K562 (cell line): ENCODE data around the gene LARP7. TPM values are rescaled to one million over a fixed set of nuclear protein-coding genes. Genes with fewer than 3 reads are reported as not detected.

Experiments used
- ATAC-seq: fragments of 200-7000 bp; cut with Tn5 transposase; 3 replicates; pipeline ENCODE4 v1.9.1; 2020; ENCODE audit warnings: moderate library complexity
- BruUV-seq: library from RNA; stranded (reverse); fragments of 400-500 nt; replicated peaks from 2 replicates; lab custom pipeline; 2021; lab: Mats Ljungman, UMichigan
- CTCF ChIA-PET: fragments of 300-600 bp; formaldehyde crosslinking; extraction: SDS; loops from one replicate; lab custom pipeline; 2021; ENCODE audit warnings: low intra/inter-chr PET ratio; lab: Yijun Ruan, JAX
- POLR2A ChIA-PET: fragments of 300-600, 350-650 bp; sonication (Branson Sonifier 250); formaldehyde crosslinking; extraction: SDS; loops from one replicate; lab custom pipeline; 2021; ENCODE audit warnings: antibody characterized with exemption, inconsistent platforms; lab: Yijun Ruan, JAX
- DNase-seq, 4 experiments: peaks; one replicate each; pipeline versions ENCODE4 v3.0.0 to v3.0.0-alpha.2; 2011 to 2018; ENCODE audit warnings: low spot score in 3 of 4, mixed read lengths in 3 of 4; ENCODE audit errors: extremely low read depth in 1 of 4
- FAIRE-seq: peaks from 2 replicates; lab custom pipeline; 2011; peaks lifted over from hg19 to GRCh38; lab: Jason Lieb, UNC
- H2AFZ ChIP-seq: 2 replicates; pipeline ENCODE4 v1.6.0; 2011; ENCODE audit warnings: low read depth, low read length, control low read depth, inconsistent platforms
- H3K27ac ChIP-seq: fragments of 200-600 bp; 3 replicates; pipeline ENCODE4 v1.8.0; 2011; ENCODE audit warnings: low read depth, mild to moderate bottlenecking, control low read depth, inconsistent platforms, low read length, moderate library complexity, mixed read lengths; ENCODE audit errors: extremely low read depth
- H3K27me3 ChIP-seq, 2 experiments: fragments of 300-600 bp in 1 of 2; 2 replicates in 1 of 2; 3 replicates in 1 of 2; pipeline versions ENCODE4 v1.6.0 to v1.8.0; 2011; ENCODE audit warnings: inconsistent platforms in 2 of 2, low read length in 2 of 2, mild to moderate bottlenecking in 1 of 2, mixed read lengths in 1 of 2, moderate library complexity in 1 of 2; ENCODE audit not compliant: control insufficient read depth in 2 of 2, insufficient read depth in 2 of 2
- H3K36me3 ChIP-seq: fragments of 300-600 bp; 3 replicates; pipeline ENCODE4 v1.8.0; 2011; ENCODE audit warnings: mild to moderate bottlenecking, low read length, inconsistent platforms; ENCODE audit not compliant: control insufficient read depth, insufficient read depth
- H3K4me1 ChIP-seq, 2 experiments: fragments of 200-600 bp in 1 of 2; replicated peaks in 1 of 2; 2 replicates in 1 of 2; 3 replicates in 1 of 2; pipeline versions ENCODE4 v1.5.1 to v1.8.0; 2011; ENCODE audit warnings: inconsistent platforms in 2 of 2, low read length in 2 of 2, mild to moderate bottlenecking in 1 of 2, mixed read lengths in 1 of 2, moderate library complexity in 1 of 2; ENCODE audit not compliant: control insufficient read depth in 2 of 2, insufficient read depth in 2 of 2
- H3K4me2 ChIP-seq: 2 replicates; pipeline ENCODE4 v1.6.1; 2011; ENCODE audit warnings: low read length, control low read depth, inconsistent platforms, mixed read lengths; ENCODE audit not compliant: insufficient read depth
- H3K4me3 ChIP-seq: fragments of 200-600 bp; sonication (generic), shearing (Covaris generic); 2 replicates; pipeline ENCODE4 v1.5.1; 2016; ENCODE audit warnings: control low read depth, inconsistent platforms
- H3K79me2 ChIP-seq: fragments of 200-600 bp; 3 replicates; pipeline ENCODE4 v1.8.0; 2011; ENCODE audit warnings: low read length, inconsistent platforms; ENCODE audit not compliant: control insufficient read depth, insufficient read depth
- H3K9ac ChIP-seq, 2 experiments: 2 replicates each; pipeline versions ENCODE4 v1.6.0 to v1.6.1; 2011; ENCODE audit warnings: low read depth in 2 of 2, low read length in 2 of 2, control low read depth in 1 of 2, inconsistent platforms in 1 of 2, mild to moderate bottlenecking in 1 of 2, mixed read lengths in 1 of 2; ENCODE audit not compliant: insufficient read depth in 1 of 2
- H3K9me1 ChIP-seq: one replicate; pipeline ENCODE4 v1.6.0; 2011; ENCODE audit warnings: inconsistent platforms, mild to moderate bottlenecking, low read length, moderate library complexity; ENCODE audit not compliant: control insufficient read depth, insufficient read depth
- H3K9me3 ChIP-seq: replicated peaks from 2 replicates; pipeline ENCODE4 v1.5.1; 2011; ENCODE audit warnings: low read depth, low read length, inconsistent platforms; ENCODE audit not compliant: control insufficient read depth, insufficient read depth
- H4K20me1 ChIP-seq: replicated peaks from 2 replicates; pipeline ENCODE4 v1.6.1; 2011; ENCODE audit warnings: low read length, inconsistent platforms, mixed read lengths; ENCODE audit not compliant: control insufficient read depth, insufficient read depth
- GATA2 ChIP-seq: sonication (generic); formaldehyde crosslinking; IDR thresholded peaks from 2 replicates; pipeline ENCODE4 v1.4.0; 2020; ENCODE audit warnings: mild to moderate bottlenecking, missing genetic modification reagents
- KLF10 ChIP-seq: fragments of 250-450 bp; sonication (Bioruptor Pico); IDR thresholded peaks from 2 replicates; pipeline ENCODE4 v1.6.1; 2021; ENCODE audit warnings: matching md5 sums
- KLF6 ChIP-seq: fragments of 250-450 bp; sonication (Bioruptor Pico); IDR thresholded peaks from 2 replicates; pipeline ENCODE4 v1.4.0; 2020; ENCODE audit warnings: mild to moderate bottlenecking, moderate library complexity, borderline replicate concordance
- MYNN ChIP-seq, 2 experiments: sonication (generic); formaldehyde crosslinking in 1 of 2; IDR thresholded peaks; 2 replicates each; pipeline versions ENCODE4 v1.5.0 to v1.6.1; 2016 to 2020; ENCODE audit warnings: antibody characterized with exemption in 1 of 2, missing genetic modification reagents in 1 of 2
- WHSC1 ChIP-seq: IDR thresholded peaks from one replicate; pipeline ENCODE4 v1.6.1; 2012; ENCODE audit warnings: low read length, control low read depth, inconsistent platforms
- XRCC5 ChIP-seq: fragments of 200-400 bp; formaldehyde crosslinking; IDR thresholded peaks from 2 replicates; pipeline ENCODE4 v1.6.1; 2017; ENCODE audit warnings: low read depth, mild to moderate bottlenecking, low read length
- ZNF24 ChIP-seq: fragments of 450-650 bp; IDR thresholded peaks from 2 replicates; pipeline ENCODE4 v1.6.1; 2016
- ZNF282 ChIP-seq: sonication (generic); formaldehyde crosslinking; IDR thresholded peaks from 2 replicates; pipeline ENCODE4 v1.8.1; 2023; ENCODE audit warnings: missing genetic modification reagents
- WGBS: fragments of 100-300 bp; shearing (Covaris generic); methylation state at CpG from one replicate; pipeline ENCODE4 v1.1.6; 2016; ENCODE audit warnings: low coverage, mixed read lengths; ENCODE audit not compliant: insufficient coverage; ENCODE audit errors: missing lambda C conversion rate; 5-methylcytosine and 5-hydroxymethylcytosine counted together
- in situ Hi-C: fragments of 300-500 bp; cut with MboI; formaldehyde crosslinking; loops from 4 replicates; pipeline ENCODE4 v1.15.0; 2018; ENCODE audit warnings: inconsistent platforms, mixed read lengths
- intact Hi-C: fragments of 100-400 bp; cut with micrococcal nuclease; formaldehyde crosslinking; loops from 2 replicates; pipeline ENCODE4 v1.14.2; 2022
- polyA plus RNA-seq, 8 experiments: library from polyadenylated mRNA; depleted of rRNA in 4 of 8; stranded (reverse) in 5 of 8; unstranded in 3 of 8; fragments of >200 nt; fragmentation: Nextera tagmentation in 2 of 8; fragmentation: Illumina TruSeq in 1 of 8; extraction: Ambion mirVana in 2 of 8; extraction: Trizol in 1 of 8; gene quantifications; 2 replicates each; pipeline versions ENCODE4 v1.2.1 to v1.2.3, GENCODE V29; 2011 to 2014; ENCODE audit warnings: inconsistent platforms in 1 of 8, missing spikeins in 1 of 8
- total RNA-seq, 7 experiments: library from RNA; depleted of rRNA in 6 of 7; stranded (reverse); fragments of >200 nt in 6 of 7; fragmentation: Illumina TruSeq in 2 of 7; extraction: Trizol in 2 of 7; gene quantifications; 2 replicates each; pipeline versions ENCODE4 v1.2.1 to v1.2.3, GENCODE V29; 2011 to 2021; ENCODE audit warnings: low replicate concordance in 1 of 7
- TF ChIP-seq, protein P1 (sequence below): sonication (generic); formaldehyde crosslinking; IDR thresholded peaks from 2 replicates; pipeline ENCODE4 v1.8.0; 2022; ENCODE audit warnings: mild to moderate bottlenecking, missing genetic modification reagents
- TF ChIP-seq, protein P2 (sequence below): fragments of 150-350 bp; IDR thresholded peaks from 2 replicates; pipeline ENCODE4 v1.6.1; 2014; ENCODE audit warnings: low read depth, mild to moderate bottlenecking, low read length, borderline replicate concordance
- TF ChIP-seq, protein P3 (sequence below): fragments of 250-450 bp; sonication (Bioruptor Pico); IDR thresholded peaks from 2 replicates; pipeline ENCODE4 v1.9.0; 2021; ENCODE audit warnings: mild to moderate bottlenecking, inconsistent platforms
- TF ChIP-seq, protein P4 (sequence below): fragments of 250-450 bp; sonication (Bioruptor Pico); IDR thresholded peaks from 2 replicates; pipeline ENCODE4 v1.8.0; 2022; ENCODE audit warnings: moderate library complexity, mild to moderate bottlenecking, inconsistent platforms

Gene LARP7
- total and polyA plus RNA-seq, 9 of the 15 experiments (the other 6 are each of a cell fraction or from before 2014, with no cell fraction given) = 30.1 to 76.9 (median 56.0) TPM

DNA sequence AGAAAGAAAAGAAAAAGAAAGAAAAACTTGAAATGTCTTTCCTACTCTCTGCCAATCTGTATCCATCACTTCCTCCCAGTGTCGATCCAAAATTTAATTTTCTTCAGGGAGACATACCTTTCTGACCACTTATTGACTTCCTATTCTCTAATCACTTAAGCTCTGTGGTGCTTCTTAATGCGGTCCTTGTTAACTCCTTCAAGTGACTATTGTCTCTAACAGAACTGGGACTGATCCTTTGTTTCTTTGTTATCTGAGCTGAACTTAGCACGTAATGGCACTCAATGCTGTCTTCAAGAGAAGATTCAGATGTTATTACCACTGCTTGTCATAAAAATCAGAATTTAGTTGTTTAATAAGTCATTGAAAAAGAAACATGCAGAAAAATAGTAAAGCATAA is 31.2 kb downstream of the LARP7 start:
- Histone ChIP-seq H3K9ac (no peak overlapping the region), H3K4me1 (peaks cover 0 to 2% of the 10 kb centered on the region in 2 experiments; a peak in 1 of 5 replicates), H3K79me2 (no peaks in the 10 kb centered on the region), H3K27me3 (peaks cover 5 to 8% of the 10 kb centered on the region in 2 experiments; a peak in 3 of 5 replicates), H3K9me3 (no peaks in the 10 kb centered on the region), H3K9me1 (no peaks in the 10 kb centered on the region), H3K27ac (no peak overlapping the region), H3K4me3 (no peak overlapping the region), H2AFZ (no peak overlapping the region), H3K36me3 (no peaks in the 10 kb centered on the region), H4K20me1 (no peaks in the 10 kb centered on the region), H3K4me2 (no peak overlapping the region)
- intact Hi-C loops (no loop called here), in situ Hi-C loops (no loop called here)
- no peak for DNase-seq
- ChIA-PET CTCF (no interaction called here), POLR2A (no interaction called here)
- TF ChIP-seq, protein P1, sequence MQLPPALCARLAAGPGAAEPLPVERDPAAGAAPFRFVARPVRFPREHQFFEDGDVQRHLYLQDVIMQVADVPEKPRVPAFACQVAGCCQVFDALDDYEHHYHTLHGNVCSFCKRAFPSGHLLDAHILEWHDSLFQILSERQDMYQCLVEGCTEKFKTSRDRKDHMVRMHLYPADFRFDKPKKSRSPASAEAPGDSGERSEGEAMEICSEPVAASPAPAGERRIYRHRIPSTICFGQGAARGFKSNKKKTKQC (CRISPR knock-in tag) = no peak
- TF ChIP-seq, protein P2, sequence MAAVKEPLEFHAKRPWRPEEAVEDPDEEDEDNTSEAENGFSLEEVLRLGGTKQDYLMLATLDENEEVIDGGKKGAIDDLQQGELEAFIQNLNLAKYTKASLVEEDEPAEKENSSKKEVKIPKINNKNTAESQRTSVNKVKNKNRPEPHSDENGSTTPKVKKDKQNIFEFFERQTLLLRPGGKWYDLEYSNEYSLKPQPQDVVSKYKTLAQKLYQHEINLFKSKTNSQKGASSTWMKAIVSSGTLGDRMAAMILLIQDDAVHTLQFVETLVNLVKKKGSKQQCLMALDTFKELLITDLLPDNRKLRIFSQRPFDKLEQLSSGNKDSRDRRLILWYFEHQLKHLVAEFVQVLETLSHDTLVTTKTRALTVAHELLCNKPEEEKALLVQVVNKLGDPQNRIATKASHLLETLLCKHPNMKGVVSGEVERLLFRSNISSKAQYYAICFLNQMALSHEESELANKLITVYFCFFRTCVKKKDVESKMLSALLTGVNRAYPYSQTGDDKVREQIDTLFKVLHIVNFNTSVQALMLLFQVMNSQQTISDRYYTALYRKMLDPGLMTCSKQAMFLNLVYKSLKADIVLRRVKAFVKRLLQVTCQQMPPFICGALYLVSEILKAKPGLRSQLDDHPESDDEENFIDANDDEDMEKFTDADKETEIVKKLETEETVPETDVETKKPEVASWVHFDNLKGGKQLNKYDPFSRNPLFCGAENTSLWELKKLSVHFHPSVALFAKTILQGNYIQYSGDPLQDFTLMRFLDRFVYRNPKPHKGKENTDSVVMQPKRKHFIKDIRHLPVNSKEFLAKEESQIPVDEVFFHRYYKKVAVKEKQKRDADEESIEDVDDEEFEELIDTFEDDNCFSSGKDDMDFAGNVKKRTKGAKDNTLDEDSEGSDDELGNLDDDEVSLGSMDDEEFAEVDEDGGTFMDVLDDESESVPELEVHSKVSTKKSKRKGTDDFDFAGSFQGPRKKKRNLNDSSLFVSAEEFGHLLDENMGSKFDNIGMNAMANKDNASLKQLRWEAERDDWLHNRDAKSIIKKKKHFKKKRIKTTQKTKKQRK = no peak
- no peak for TF ChIP-seq XRCC5
- no peak for TF ChIP-seq GATA2 (CRISPR knock-in tag)
- TF ChIP-seq ZNF282 (CRISPR knock-in tag) = no peak
- TF ChIP-seq, protein P3, sequence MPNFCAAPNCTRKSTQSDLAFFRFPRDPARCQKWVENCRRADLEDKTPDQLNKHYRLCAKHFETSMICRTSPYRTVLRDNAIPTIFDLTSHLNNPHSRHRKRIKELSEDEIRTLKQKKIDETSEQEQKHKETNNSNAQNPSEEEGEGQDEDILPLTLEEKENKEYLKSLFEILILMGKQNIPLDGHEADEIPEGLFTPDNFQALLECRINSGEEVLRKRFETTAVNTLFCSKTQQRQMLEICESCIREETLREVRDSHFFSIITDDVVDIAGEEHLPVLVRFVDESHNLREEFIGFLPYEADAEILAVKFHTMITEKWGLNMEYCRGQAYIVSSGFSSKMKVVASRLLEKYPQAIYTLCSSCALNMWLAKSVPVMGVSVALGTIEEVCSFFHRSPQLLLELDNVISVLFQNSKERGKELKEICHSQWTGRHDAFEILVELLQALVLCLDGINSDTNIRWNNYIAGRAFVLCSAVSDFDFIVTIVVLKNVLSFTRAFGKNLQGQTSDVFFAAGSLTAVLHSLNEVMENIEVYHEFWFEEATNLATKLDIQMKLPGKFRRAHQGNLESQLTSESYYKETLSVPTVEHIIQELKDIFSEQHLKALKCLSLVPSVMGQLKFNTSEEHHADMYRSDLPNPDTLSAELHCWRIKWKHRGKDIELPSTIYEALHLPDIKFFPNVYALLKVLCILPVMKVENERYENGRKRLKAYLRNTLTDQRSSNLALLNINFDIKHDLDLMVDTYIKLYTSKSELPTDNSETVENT (CRISPR knock-in tag) = no peak
- TF ChIP-seq WHSC1 = no peak
- TF ChIP-seq ZNF24 = no peak
- TF ChIP-seq KLF6 = no peak
- no peak for TF ChIP-seq MYNN (IDR thresholded peaks at IDR 0.05)
- TF ChIP-seq MYNN (CRISPR knock-in tag; IDR thresholded peaks at IDR 0.05) = no peak
- TF ChIP-seq, protein P4, sequence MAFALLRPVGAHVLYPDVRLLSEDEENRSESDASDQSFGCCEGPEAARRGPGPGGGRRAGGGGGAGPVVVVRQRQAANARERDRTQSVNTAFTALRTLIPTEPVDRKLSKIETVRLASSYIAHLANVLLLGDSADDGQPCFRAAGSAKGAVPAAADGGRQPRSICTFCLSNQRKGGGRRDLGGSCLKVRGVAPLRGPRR (CRISPR knock-in tag) = no peak
- no peak for TF ChIP-seq KLF10
- no peak for ATAC-seq
- no TSS peak for BruUV-seq
- FAIRE-seq = no peak
- 7% methylated on average over 3 of the region's 3 CpGs for WGBS
